Loucy (cell line): ENCODE results near the gene WFDC5.

Experiments used
- H2AFZ ChIP-seq: fragments of 200-600 bp; sonication (generic); 2 replicates; pipeline ENCODE4 v1.6.0; 2016; ENCODE audit warnings: antibody characterized with exemption, mild to moderate bottlenecking, low read length, moderate library complexity
- H3F3A ChIP-seq: fragments of 200-600 bp; 2 replicates; pipeline ENCODE4 v1.6.0; 2016; ENCODE audit warnings: antibody characterized with exemption, low read depth, mild to moderate bottlenecking
- H3K27me3 ChIP-seq: fragments of 200-600 bp; sonication (generic); 2 replicates; pipeline ENCODE4 v1.6.1; 2014; ENCODE audit warnings: low read length, mild to moderate bottlenecking; ENCODE audit not compliant: insufficient read depth, poor library complexity, severe bottlenecking
- H3K36me3 ChIP-seq: fragments of 200-600 bp; sonication (generic); 2 replicates; pipeline ENCODE4 v1.6.1; 2016; ENCODE audit warnings: low read length; ENCODE audit not compliant: insufficient read depth
- H3K4me1 ChIP-seq: fragments of 200-600 bp; sonication (generic); 2 replicates; pipeline ENCODE4 v1.5.1; 2014; ENCODE audit warnings: low read length, mild to moderate bottlenecking; ENCODE audit not compliant: insufficient read depth, poor library complexity, severe bottlenecking
- H3K4me2 ChIP-seq: fragments of 200-600 bp; sonication (generic); 2 replicates; pipeline ENCODE4 v1.6.0; 2014; ENCODE audit warnings: antibody characterized with exemption, low read length, low read depth, mild to moderate bottlenecking; ENCODE audit not compliant: poor library complexity, severe bottlenecking
- H3K4me3 ChIP-seq: fragments of 200-600 bp; sonication (generic); 2 replicates; pipeline ENCODE4 v1.5.1; 2014; ENCODE audit warnings: low read length, mild to moderate bottlenecking, mixed read lengths; ENCODE audit not compliant: poor library complexity, severe bottlenecking
- H3K79me2 ChIP-seq: fragments of 200-600 bp; sonication (generic); 2 replicates; pipeline ENCODE4 v1.6.1; 2014; ENCODE audit warnings: low read length; ENCODE audit not compliant: insufficient read depth
- H3K9ac ChIP-seq: fragments of 200-600 bp; sonication (generic); 2 replicates; pipeline ENCODE4 v1.6.0; 2014; ENCODE audit warnings: mild to moderate bottlenecking, low read depth, low read length, moderate library complexity; ENCODE audit not compliant: poor library complexity, severe bottlenecking
- H3K9me2 ChIP-seq: fragments of 200-600 bp; sonication (generic); replicated peaks from 2 replicates; pipeline ENCODE4 v1.6.1; 2016; ENCODE audit warnings: low read depth, low read length, mixed read lengths
- H3K9me3 ChIP-seq: fragments of 200-600 bp; sonication (generic); 2 replicates; pipeline ENCODE4 v1.6.1; 2014; ENCODE audit warnings: mild to moderate bottlenecking, antibody characterized with exemption, low read length, low read depth; ENCODE audit not compliant: insufficient read depth
- H4K20me1 ChIP-seq: fragments of 200-600 bp; sonication (generic); 2 replicates; pipeline ENCODE4 v1.6.0; 2014; ENCODE audit warnings: antibody characterized with exemption, low read length, mild to moderate bottlenecking; ENCODE audit not compliant: insufficient read depth, poor library complexity, severe bottlenecking
- EZH2phosphoT487 ChIP-seq: fragments of 200-600 bp; IDR thresholded peaks from 2 replicates; pipeline ENCODE4 v1.6.1; 2018; ENCODE audit warnings: antibody characterized with exemption, mild to moderate bottlenecking, moderate library complexity, borderline replicate concordance
- TF ChIP-seq, protein P1 (sequence below): fragments of 200-600 bp; sonication (generic); conservative IDR thresholded peaks from 2 replicates; pipeline ENCODE4 v1.5.1; 2014; ENCODE audit warnings: mild to moderate bottlenecking, antibody characterized with exemption, low read length

Gene WFDC5

DNA sequence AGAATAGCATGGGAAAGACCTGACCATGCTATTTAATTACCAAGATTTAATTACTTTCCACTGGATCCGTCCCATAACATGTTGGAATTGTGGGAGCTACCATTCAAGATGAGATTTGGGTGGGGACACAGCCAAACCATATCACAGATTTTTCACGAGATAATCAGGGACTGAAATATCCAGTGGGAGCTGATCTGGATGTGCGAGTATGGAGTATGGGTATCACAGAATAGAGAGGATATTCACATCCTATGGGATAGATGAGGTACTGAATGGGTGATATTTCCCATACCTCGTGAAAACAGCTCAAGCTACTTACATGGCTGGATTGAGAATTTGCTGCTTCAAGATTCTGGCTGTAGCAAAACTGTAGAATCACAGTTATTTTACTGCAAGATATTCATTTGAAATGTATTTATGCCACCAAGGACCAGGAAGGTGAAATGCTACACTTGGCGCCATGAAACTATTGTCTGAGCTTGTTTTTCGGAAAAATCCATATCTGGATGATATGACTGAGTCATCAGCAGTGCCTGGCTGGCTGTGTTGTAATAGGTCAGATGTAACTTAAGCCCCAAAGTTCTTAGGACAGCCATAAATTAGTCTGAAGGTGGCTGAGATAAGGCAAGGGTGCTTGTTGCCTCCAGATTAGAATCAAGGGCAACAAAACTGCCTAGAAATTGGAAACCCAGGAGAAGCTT, 43.9 kb downstream of the WFDC5 start:
- Histone ChIP-seq H2AFZ (no peak overlapping the region), H3K4me1 (no peaks in the 10 kb centered on the region), H3K36me3 (peaks cover 43% of the 10 kb centered on the region; the same call in 1 of the 2 replicates), H3K4me3 (no peak overlapping the region), H3K79me2 (peaks cover 3% of the 10 kb centered on the region; the same call in 1 of the 2 replicates), H3K9ac (no peak overlapping the region), H3K27me3 (no peaks in the 10 kb centered on the region), H3K9me3 (no peaks in the 10 kb centered on the region), H3K9me2 (no peaks in the 10 kb centered on the region), H3K4me2 (no peak overlapping the region), H4K20me1 (no peaks in the 10 kb centered on the region), H3F3A (no peaks in the 10 kb centered on the region)
- TF ChIP-seq, protein P1, sequence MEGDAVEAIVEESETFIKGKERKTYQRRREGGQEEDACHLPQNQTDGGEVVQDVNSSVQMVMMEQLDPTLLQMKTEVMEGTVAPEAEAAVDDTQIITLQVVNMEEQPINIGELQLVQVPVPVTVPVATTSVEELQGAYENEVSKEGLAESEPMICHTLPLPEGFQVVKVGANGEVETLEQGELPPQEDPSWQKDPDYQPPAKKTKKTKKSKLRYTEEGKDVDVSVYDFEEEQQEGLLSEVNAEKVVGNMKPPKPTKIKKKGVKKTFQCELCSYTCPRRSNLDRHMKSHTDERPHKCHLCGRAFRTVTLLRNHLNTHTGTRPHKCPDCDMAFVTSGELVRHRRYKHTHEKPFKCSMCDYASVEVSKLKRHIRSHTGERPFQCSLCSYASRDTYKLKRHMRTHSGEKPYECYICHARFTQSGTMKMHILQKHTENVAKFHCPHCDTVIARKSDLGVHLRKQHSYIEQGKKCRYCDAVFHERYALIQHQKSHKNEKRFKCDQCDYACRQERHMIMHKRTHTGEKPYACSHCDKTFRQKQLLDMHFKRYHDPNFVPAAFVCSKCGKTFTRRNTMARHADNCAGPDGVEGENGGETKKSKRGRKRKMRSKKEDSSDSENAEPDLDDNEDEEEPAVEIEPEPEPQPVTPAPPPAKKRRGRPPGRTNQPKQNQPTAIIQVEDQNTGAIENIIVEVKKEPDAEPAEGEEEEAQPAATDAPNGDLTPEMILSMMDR = no peak
- TF ChIP-seq EZH2phosphoT487 = no peak

- TF ChIP-seq, protein P1 = no peak
- no peak for TF ChIP-seq EZH2phosphoT487
- Histone ChIP-seq H2AFZ (no peak overlapping the region), H3K9ac (no peak overlapping the region), H3K79me2 (peaks cover 10% of the 10 kb centered on the region), H3F3A (no peaks in the 10 kb centered on the region), H3K9me2 (no peaks in the 10 kb centered on the region), H3K4me3 (no peak overlapping the region), H3K4me2 (no peak overlapping the region), H3K9me3 (no peaks in the 10 kb centered on the region), H4K20me1 (no peaks in the 10 kb centered on the region), H3K36me3 (peaks cover 28% of the 10 kb centered on the region; the same call in 1 of the 2 replicates), H3K27me3 (no peaks in the 10 kb centered on the region), H3K4me1 (no peaks in the 10 kb centered on the region)
Measured at GRCh38 chr20:45069261-45069660, 45.7 kb downstream of the WFDC5 start.

GRCh38 chr20:45067558-45067957, 47.4 kb downstream of the WFDC5 start:
- Histone ChIP-seq H3K36me3 (peaks cover 23% of the 10 kb centered on the region; the same call in 1 of the 2 replicates), H3K4me2 (no peak overlapping the region), H4K20me1 (no peaks in the 10 kb centered on the region), H2AFZ (no peak overlapping the region), H3K9me3 (no peaks in the 10 kb centered on the region), H3K4me1 (no peaks in the 10 kb centered on the region), H3K4me3 (no peak overlapping the region), H3K9ac (no peak overlapping the region), H3K27me3 (no peaks in the 10 kb centered on the region), H3K79me2 (peaks cover 13% of the 10 kb centered on the region), H3K9me2 (no peaks in the 10 kb centered on the region), H3F3A (no peaks in the 10 kb centered on the region)
- TF ChIP-seq EZH2phosphoT487 = no peak
- TF ChIP-seq, protein P1 = no peak
